ENCODE results near the gene PDE3B. TPM values are rescaled to one million over a fixed set of nuclear protein-coding genes. Genes with fewer than 3 reads are reported as not detected.

The PDE3B gene
- total and polyA plus RNA-seq, 9 of the 15 experiments (the other 6 are each of a cell fraction or from before 2014, with no cell fraction given): 2.3 to 22.5 (median 12.2) TPM

DNA sequence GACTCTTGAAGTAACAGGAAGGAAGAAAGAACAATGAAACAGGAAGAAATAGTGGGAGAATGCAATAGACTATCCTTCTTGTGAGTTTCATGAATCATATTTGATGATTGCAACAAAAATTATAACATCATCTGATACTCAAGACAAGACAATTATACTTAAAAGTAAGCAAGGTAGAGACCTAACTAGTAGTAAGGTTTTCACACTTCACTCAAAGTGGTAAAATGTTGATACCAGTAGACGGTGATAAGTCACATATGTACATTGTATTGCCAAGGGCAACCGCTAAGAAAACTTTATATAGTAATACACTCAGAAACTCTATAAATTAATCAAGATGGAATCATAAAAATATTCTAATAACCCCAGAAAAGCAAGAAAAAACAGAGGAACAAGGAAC is 140.6 kb downstream of the PDE3B start:
- BruUV-seq (replicated peaks): no TSS peak
- WGBS (ENCODE audit: insufficient coverage, low coverage, missing lambda C conversion rate): 93% methylated on average over 2 of the region's 2 CpGs
- in situ Hi-C loops (cut with MboI): no loop called here

More for the DNA sequence above, 140.6 kb downstream of the PDE3B start:
- FAIRE-seq (no peak), DNase-seq (ENCODE audit: extremely low read depth in 1 of 4, low spot score in 3 of 4) (no peak), ATAC-seq (no peak)
- no peak overlapping the region for H3K4me3 ChIP-seq
- H3K36me3 ChIP-seq (ENCODE audit: control insufficient read depth, insufficient read depth, low read length): peaks cover 8% of the 10 kb centered on the region; the same call in 2 of the 3 replicates
- H3K79me2 ChIP-seq (ENCODE audit: control insufficient read depth, insufficient read depth, low read length): no peaks in the 10 kb centered on the region
- H2AFZ ChIP-seq (ENCODE audit: low read depth, low read length): no peak overlapping the region
- no peak for TF ChIP-seq HNRNPH1 (optimal IDR thresholded peaks at IDR 0.05; ENCODE audit: low read depth, low read length)
- TF ChIP-seq FOXJ3 (CRISPR knock-in tag; IDR thresholded peaks at IDR 0.05): no peak
- TF ChIP-seq PHB2 (IDR thresholded peaks at IDR 0.05; ENCODE audit: low read depth): no peak
- TF ChIP-seq HNRNPL (IDR thresholded peaks at IDR 0.05; ENCODE audit: low read depth, low read length): no peak
- TF ChIP-seq HIVEP1 (CRISPR knock-in tag; IDR thresholded peaks at IDR 0.05): no peak
- no peak for TF ChIP-seq ZBTB43 (CRISPR knock-in tag; IDR thresholded peaks at IDR 0.05)
- TF ChIP-seq ZNF639 (CRISPR knock-in tag; conservative IDR thresholded peaks at IDR 0.05 in 1 of 2, IDR thresholded peaks at IDR 0.05 in 1 of 2): no peak
- no peak for TF ChIP-seq HDGF (IDR thresholded peaks at IDR 0.05)
- TF ChIP-seq PML (IDR thresholded peaks at IDR 0.05; ENCODE audit: low read length): no peak
- H3K9me3 ChIP-seq (replicated peaks; ENCODE audit: control insufficient read depth, insufficient read depth, low read depth, low read length): no peaks in the 10 kb centered on the region
- no peaks in the 10 kb centered on the region for H3K4me1 ChIP-seq (replicated peaks in 1 of 2; ENCODE audit: control insufficient read depth in 2 of 2, insufficient read depth in 2 of 2, low read length in 2 of 2)
- H3K9ac ChIP-seq (ENCODE audit: insufficient read depth in 1 of 2, low read depth in 2 of 2, low read length in 2 of 2): no peak overlapping the region
- POLR2A ChIA-PET: no interaction called here
- H3K27me3 ChIP-seq (ENCODE audit: control insufficient read depth in 2 of 2, insufficient read depth in 2 of 2, low read length in 2 of 2): no peaks in the 10 kb centered on the region
- no peak overlapping the region for H3K27ac ChIP-seq (ENCODE audit: extremely low read depth, low read depth, low read length)
- no peak overlapping the region for H3K4me2 ChIP-seq (ENCODE audit: insufficient read depth, low read length)
- no peaks in the 10 kb centered on the region for H4K20me1 ChIP-seq (replicated peaks; ENCODE audit: control insufficient read depth, insufficient read depth, low read length)
- intact Hi-C loops (cut with micrococcal nuclease): no loop called here
- no peaks in the 10 kb centered on the region for H3K9me1 ChIP-seq (ENCODE audit: control insufficient read depth, insufficient read depth, low read length)
- CTCF ChIA-PET (ENCODE audit: low intra/inter-chr PET ratio): no interaction called here

Data from K562 (cell line).